ENCODE data around the gene DOP1A. TPM values are rescaled to one million over a fixed set of nuclear protein-coding genes. Genes with fewer than 3 reads are reported as not detected.

Gene DOP1A, protein sequence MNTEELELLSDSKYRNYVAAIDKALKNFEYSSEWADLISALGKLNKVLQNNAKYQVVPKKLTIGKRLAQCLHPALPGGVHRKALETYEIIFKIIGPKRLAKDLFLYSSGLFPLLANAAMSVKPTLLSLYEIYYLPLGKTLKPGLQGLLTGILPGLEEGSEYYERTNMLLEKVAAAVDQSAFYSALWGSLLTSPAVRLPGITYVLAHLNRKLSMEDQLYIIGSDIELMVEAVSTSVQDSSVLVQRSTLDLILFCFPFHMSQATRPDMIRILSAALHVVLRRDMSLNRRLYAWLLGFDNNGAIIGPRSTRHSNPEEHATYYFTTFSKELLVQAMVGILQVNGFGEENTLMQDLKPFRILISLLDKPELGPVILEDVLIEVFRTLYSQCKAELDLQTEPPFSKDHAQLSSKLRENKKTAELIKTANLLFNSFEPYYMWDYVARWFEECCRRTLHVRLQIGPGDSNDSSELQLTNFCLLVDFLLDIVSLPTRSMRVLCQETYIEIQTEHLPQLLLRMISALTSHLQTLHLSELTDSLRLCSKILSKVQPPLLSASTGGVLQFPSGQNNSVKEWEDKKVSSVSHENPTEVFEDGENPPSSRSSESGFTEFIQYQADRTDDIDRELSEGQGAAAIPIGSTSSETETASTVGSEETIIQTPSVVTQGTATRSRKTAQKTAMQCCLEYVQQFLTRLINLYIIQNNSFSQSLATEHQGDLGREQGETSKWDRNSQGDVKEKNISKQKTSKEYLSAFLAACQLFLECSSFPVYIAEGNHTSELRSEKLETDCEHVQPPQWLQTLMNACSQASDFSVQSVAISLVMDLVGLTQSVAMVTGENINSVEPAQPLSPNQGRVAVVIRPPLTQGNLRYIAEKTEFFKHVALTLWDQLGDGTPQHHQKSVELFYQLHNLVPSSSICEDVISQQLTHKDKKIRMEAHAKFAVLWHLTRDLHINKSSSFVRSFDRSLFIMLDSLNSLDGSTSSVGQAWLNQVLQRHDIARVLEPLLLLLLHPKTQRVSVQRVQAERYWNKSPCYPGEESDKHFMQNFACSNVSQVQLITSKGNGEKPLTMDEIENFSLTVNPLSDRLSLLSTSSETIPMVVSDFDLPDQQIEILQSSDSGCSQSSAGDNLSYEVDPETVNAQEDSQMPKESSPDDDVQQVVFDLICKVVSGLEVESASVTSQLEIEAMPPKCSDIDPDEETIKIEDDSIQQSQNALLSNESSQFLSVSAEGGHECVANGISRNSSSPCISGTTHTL (N-terminal part only)
- total RNA-seq (10 to 100 TPM; 56.0 to 79.8 TPM), polyA plus RNA-seq (ENCODE audit: insufficient read length in 2 of 2) (10 to 100 TPM; 34.5 to 43.2 TPM)
- long read RNA-seq, donor 1, partial matches to known transcripts, result 5 of 13 reads
- long read RNA-seq, donor 1, other reads (novel, unspliced or antisense), result 8 of 13 reads
- long read RNA-seq, donor 2, partial matches to known transcripts, result 0 of 5 reads
- long read RNA-seq, donor 2, other reads (novel, unspliced or antisense), result 5 of 5 reads
- long read RNA-seq, donor 3, full-length matches to known transcripts, result 1 of 1 reads
- long read RNA-seq, donor 3, partial matches to known transcripts, result 0 of 1 reads
- long read RNA-seq, donor 3, other reads (novel, unspliced or antisense), result 0 of 1 reads
- long read RNA-seq, donor 4, partial matches to known transcripts, result 57 of 57 reads
- long read RNA-seq, donor 4, other reads (novel, unspliced or antisense), result 0 of 57 reads

DNA sequence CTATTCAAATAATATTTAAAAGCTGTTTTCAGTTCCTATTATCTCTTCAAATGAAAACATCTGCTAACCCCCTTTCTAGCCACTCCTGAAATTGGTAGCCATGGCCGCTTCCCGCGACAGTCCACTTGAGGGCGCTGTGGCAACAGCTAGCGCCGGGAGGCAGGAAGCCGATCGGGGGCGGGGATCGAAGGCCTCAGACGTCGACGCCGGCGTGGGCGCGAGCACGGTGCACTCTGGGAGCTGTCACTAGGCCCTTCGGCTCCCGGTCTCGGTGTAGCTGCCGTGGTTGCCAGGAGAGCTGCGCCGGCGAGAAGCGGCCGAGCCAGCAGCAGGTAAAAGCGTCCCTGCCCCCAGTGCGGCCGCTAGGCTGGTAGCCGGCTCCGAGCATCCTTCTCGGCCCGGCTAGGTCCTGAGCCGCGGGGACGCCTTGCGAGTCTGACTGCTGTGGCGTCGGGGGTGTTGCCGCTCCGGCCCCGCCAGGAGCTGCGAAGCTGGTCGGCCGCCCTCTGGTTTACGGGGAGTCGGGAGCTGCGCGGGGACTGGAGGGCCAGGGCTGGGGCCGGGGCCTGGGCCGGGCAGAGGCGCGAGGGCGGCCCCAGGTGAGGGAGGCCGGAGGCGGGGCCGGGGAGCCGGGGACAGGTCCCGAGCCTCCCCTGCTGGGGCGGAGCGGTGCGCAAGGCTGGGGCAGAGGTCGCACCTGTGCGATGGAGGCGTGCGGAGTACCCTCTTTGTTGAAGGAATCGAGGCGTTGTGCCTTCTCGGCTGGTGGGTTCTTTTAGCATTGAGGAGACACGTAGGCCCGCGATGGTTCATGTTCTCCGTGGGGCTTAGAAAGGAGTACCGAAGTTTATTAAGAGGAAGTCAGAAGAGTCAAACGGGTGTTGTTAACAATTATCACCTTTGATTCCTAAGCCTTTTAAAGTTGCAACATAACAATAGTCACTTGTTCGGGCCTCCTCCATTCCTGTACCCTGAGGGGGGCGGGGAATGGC lies at the start of gene DOP1A:
Gene DOP1A, plus strand, starts transcription at position 224 of the 992 bp plus-strand sequence. CDS start 29,307 bp downstream, outside the sequence.
- Histone ChIP-seq H3K27me3 (ENCODE audit: control insufficient read depth, insufficient read depth, low read length) (no peaks in the 10 kb centered on the region), H3K27ac (ENCODE audit: low read depth, low read length) (peak within 1 kb of the TSS; percentile 78), H3K4me1 (ENCODE audit: control insufficient read depth, insufficient read depth, low read length) (peaks cover 6% of the 10 kb centered on the region), H3K9me3 (ENCODE audit: control insufficient read depth, insufficient read depth, low read length) (no peaks in the 10 kb centered on the region), H3K36me3 (ENCODE audit: control insufficient read depth, insufficient read depth, low read length) (no peaks in the 10 kb centered on the region), H3K4me3 (ENCODE audit: low read depth, low read length) (peak within 1 kb of the TSS; percentile 90)
- peak; percentile 82 to 98 (median 92) for DNase-seq (ENCODE audit: low read depth in 4 of 6, low spot score in 6 of 6)
- under 1% methylated on average over 69 of the region's 78 CpGs for WGBS (ENCODE audit: insufficient coverage)

DNA sequence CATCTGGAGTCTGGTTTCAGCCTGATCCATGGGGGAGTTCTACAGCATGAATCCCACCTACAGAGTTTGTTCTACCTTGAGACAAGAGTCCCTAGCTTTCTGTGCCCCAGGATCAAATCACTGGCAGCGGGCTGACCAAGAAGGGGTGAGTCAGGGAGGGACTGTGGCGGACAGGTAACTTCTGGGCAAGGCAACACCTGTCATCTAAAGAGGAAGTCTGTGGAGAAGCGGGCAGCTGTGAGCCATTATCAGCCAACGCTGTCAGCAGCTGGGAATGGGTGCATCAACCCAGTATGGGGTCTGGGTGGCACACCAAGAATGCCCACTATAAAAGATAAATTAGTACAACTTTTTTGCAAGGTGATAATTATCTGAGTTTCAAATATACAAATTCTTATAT lies 47.7 kb upstream of the DOP1A start:
- Histone ChIP-seq H3K27ac (ENCODE audit: low read depth, low read length) (no peak overlapping the region), H3K4me1 (ENCODE audit: control insufficient read depth, insufficient read depth, low read length) (no peaks in the 10 kb centered on the region), H3K36me3 (ENCODE audit: control insufficient read depth, insufficient read depth, low read length) (peaks cover 10% of the 10 kb centered on the region), H3K4me3 (ENCODE audit: low read depth, low read length) (no peak overlapping the region), H3K9me3 (ENCODE audit: control insufficient read depth, insufficient read depth, low read length) (no peaks in the 10 kb centered on the region), H3K27me3 (ENCODE audit: control insufficient read depth, insufficient read depth, low read length) (no peaks in the 10 kb centered on the region)
- DNase-seq (ENCODE audit: low read depth in 4 of 6, low spot score in 6 of 6), result no peak
- WGBS (ENCODE audit: insufficient coverage), result 95% methylated on average over 4 of the region's 4 CpGs

DNA sequence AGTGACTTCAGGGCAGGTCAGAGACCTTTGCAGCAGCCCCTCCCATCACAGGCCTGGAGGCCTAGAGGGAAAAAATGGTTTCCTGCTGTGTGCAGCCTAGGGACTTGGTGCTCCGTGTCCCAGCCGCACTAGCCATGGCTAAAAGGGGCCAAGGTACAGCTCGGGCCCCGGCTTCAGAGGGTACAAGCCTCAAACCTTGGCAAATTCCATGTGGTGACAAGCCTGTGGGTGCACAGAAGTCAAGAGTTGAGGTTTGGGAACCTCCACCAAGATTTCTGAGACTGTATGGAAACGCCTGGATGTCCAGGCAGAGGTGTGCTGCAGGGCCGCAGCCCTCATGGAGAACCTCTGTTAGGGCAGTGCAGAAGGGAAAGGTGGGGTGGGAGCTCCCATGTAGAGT lies 35.8 kb upstream of the DOP1A start:
- Histone ChIP-seq H3K27me3 (ENCODE audit: control insufficient read depth, insufficient read depth, low read length) (no peaks in the 10 kb centered on the region), H3K36me3 (ENCODE audit: control insufficient read depth, insufficient read depth, low read length) (peaks cover 5% of the 10 kb centered on the region), H3K4me3 (ENCODE audit: low read depth, low read length) (no peak overlapping the region), H3K9me3 (ENCODE audit: control insufficient read depth, insufficient read depth, low read length) (peaks cover 9% of the 10 kb centered on the region), H3K4me1 (ENCODE audit: control insufficient read depth, insufficient read depth, low read length) (no peaks in the 10 kb centered on the region), H3K27ac (ENCODE audit: low read depth, low read length) (no peak overlapping the region)
- no peak for DNase-seq (ENCODE audit: low read depth in 4 of 6, low spot score in 6 of 6)
- 100% methylated on average over 6 of the region's 6 CpGs for WGBS (ENCODE audit: insufficient coverage)

DNA sequence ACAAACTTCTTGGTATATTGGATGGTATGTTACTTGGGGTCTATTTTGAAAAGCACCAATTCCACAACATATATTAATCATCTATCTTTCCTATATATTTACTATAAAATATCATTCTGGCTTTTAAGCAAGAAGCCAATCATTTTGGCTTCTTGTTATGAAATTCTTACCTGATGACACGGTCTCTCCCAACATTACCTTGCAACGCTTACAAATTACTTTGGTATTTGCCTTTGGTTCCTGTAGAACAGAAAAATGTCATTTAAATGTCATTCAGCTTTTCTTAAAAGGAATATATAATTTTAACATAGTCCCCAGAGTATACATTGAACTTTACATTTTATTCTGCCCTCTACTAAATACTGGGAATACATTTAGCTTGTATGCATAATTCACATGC lies 29.2 kb upstream of the DOP1A start:
- Histone ChIP-seq H3K36me3 (ENCODE audit: control insufficient read depth, insufficient read depth, low read length) (no peaks in the 10 kb centered on the region), H3K9me3 (ENCODE audit: control insufficient read depth, insufficient read depth, low read length) (no peaks in the 10 kb centered on the region), H3K4me1 (ENCODE audit: control insufficient read depth, insufficient read depth, low read length) (no peaks in the 10 kb centered on the region), H3K27me3 (ENCODE audit: control insufficient read depth, insufficient read depth, low read length) (no peaks in the 10 kb centered on the region), H3K4me3 (ENCODE audit: low read depth, low read length) (no peak overlapping the region), H3K27ac (ENCODE audit: low read depth, low read length) (no peak overlapping the region)
- WGBS (ENCODE audit: insufficient coverage), result no CpG with 5 or more reads among the region's 2 CpGs
- no peak for DNase-seq (ENCODE audit: low read depth in 4 of 6, low spot score in 6 of 6)

DNA sequence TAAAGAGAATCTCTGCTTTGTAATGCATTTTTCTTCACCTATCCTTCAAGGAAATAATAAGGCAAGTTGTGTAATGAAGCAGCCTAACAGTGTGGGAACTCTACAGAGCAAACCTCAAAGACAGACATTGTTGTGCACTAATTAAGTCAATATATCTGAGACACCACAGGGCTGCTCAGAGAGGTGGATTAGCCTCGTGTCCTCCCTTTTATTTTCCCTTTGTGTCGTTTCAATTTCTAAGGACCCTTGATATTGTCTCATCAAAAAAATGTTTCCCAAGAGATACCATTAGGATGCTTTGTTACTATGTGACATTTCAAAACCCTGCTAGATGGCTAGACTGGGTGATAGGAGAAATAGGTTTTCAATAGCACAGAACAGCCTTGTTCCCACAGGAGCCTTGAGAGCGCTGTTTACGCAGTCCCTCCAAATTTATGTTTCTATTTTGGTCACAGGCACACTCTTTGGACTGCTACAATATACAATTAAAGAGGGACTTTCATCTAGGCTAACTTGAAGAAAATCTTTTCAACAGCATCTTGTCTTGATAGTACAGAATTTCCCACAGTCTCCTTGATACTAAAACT lies 24.9 kb upstream of the DOP1A start:
- Histone ChIP-seq H3K4me1 (ENCODE audit: control insufficient read depth, insufficient read depth, low read length) (no peaks in the 10 kb centered on the region), H3K27ac (ENCODE audit: low read depth, low read length) (no peak overlapping the region), H3K27me3 (ENCODE audit: control insufficient read depth, insufficient read depth, low read length) (no peaks in the 10 kb centered on the region), H3K4me3 (ENCODE audit: low read depth, low read length) (no peak overlapping the region), H3K36me3 (ENCODE audit: control insufficient read depth, insufficient read depth, low read length) (no peaks in the 10 kb centered on the region), H3K9me3 (ENCODE audit: control insufficient read depth, insufficient read depth, low read length) (no peaks in the 10 kb centered on the region)
- peak in 2 of 6 donors; percentile 14 to 85 for DNase-seq (ENCODE audit: low read depth in 4 of 6, low spot score in 6 of 6)
- WGBS (ENCODE audit: insufficient coverage), result no CpG with 5 or more reads among the region's 4 CpGs

DNA sequence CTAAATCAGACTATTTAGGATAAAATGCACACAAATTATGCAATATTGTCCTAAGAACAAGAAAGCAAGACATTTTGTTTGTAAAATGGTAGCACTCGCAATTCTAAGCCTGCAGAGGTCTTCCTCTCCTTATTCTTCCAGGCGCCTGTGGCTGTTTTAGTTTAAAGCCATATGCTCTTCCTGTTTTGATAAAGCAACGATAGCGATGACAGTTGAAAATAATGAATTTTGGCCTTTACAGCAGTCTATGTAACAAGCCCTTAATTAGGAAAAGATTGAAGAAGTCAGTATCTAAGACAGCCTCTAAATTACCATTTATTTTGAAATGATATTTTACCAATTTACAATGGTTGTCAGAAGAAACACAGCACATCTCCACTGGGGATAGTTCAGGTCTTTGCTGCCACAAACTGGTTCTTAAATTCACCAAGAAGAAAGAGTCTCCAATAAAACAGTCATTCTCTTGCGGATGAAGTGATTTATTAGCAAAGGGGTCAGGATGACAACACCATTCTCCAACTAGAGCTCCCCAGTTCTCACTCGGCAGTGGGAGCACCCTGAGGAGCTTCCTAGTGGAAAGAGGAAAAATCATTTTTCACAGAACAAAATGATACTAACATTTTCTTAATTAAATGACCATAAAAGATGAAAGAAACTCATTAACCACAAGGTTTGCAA lies 23.2 kb upstream of the DOP1A start:
- H3K4me1 ChIP-seq (ENCODE audit: control insufficient read depth, insufficient read depth, low read length), result no peaks in the 10 kb centered on the region
- no peaks in the 10 kb centered on the region for H3K9me3 ChIP-seq (ENCODE audit: control insufficient read depth, insufficient read depth, low read length)
- WGBS (ENCODE audit: insufficient coverage), result no CpG with 5 or more reads among the region's 6 CpGs
- no peak overlapping the region for H3K27ac ChIP-seq (ENCODE audit: low read depth, low read length)
- no peak for DNase-seq (ENCODE audit: low read depth in 4 of 6, low spot score in 6 of 6)
- H3K4me3 ChIP-seq (ENCODE audit: low read depth, low read length), result no peak overlapping the region
- no peaks in the 10 kb centered on the region for H3K27me3 ChIP-seq (ENCODE audit: control insufficient read depth, insufficient read depth, low read length)
- H3K36me3 ChIP-seq (ENCODE audit: control insufficient read depth, insufficient read depth, low read length), result no peaks in the 10 kb centered on the region

DNA sequence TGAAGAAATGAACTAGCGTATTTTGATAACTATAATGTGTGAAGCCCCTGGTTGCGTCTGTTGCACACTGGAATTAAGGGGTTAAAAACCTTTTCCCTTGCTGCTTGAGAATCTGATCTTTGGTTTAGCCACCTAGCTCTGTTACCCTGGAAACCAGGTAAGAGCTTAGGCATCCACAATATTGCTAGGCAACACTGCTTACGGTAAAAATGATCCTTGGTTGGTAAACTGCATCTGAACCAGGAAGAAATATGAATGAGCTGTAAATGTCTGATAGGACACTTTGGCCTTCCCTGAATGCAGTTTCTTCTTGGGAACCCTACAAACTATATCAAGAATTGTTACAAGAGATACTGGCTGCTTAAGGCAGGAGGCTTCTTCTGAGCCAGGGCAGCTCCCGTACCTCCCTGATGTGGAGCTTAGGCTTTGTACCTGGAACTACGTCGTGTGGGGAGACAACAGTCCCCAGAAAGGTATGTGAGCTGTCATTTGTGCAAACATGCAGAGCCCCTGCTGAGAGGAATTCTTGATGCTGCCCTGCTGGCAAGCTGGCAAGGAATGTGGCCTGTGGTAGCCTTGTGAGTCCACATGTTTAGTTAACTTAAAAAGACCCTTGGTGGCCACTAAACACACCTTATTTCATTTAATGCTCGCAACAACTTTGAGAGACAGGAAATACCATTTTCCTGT lies 20.3 kb upstream of the DOP1A start:
- Histone ChIP-seq H3K4me3 (ENCODE audit: low read depth, low read length) (no peak overlapping the region), H3K27me3 (ENCODE audit: control insufficient read depth, insufficient read depth, low read length) (no peaks in the 10 kb centered on the region), H3K4me1 (ENCODE audit: control insufficient read depth, insufficient read depth, low read length) (no peaks in the 10 kb centered on the region), H3K27ac (ENCODE audit: low read depth, low read length) (no peak overlapping the region), H3K36me3 (ENCODE audit: control insufficient read depth, insufficient read depth, low read length) (no peaks in the 10 kb centered on the region), H3K9me3 (ENCODE audit: control insufficient read depth, insufficient read depth, low read length) (no peaks in the 10 kb centered on the region)
- peak in 2 of 6 donors; percentile 19 to 79 for DNase-seq (ENCODE audit: low read depth in 4 of 6, low spot score in 6 of 6)
- WGBS (ENCODE audit: insufficient coverage), result 80% methylated on average over 7 of the region's 7 CpGs
